GM12891 (cell line): ENCODE results near the gene ZNF438.

Source experiments
- POLR2A ChIP-seq: IDR thresholded peaks from 2 replicates; pipeline ENCODE4 v1.6.1; 2011; ENCODE audit warnings: low read depth, low read length, control low read depth
- POLR2AphosphoS5 ChIP-seq: IDR thresholded peaks from 2 replicates; pipeline ENCODE4 v1.6.1; 2011; ENCODE audit warnings: low read depth, low read length, control low read depth
- SPI1 ChIP-seq: IDR thresholded peaks from 2 replicates; pipeline ENCODE4 v1.6.1; 2011; ENCODE audit warnings: low read depth, low read length, control low read depth
- TAF1 ChIP-seq: IDR thresholded peaks from 2 replicates; pipeline ENCODE4 v1.6.1; 2011; ENCODE audit warnings: low read depth, low read length, control low read depth

GRCh38 chr10:30911303-30911863 is 120.3 kb downstream of the ZNF438 start:
- no peak for TF ChIP-seq POLR2A
- no peak for TF ChIP-seq SPI1
- no peak for TF ChIP-seq POLR2AphosphoS5
- no peak for TF ChIP-seq TAF1
